Right ventricle myocardium superior (tissue), 1 donor: ENCODE measurements around the gene CDH8. TPM values are rescaled to one million over a fixed set of nuclear protein-coding genes. Genes with fewer than 3 reads are reported as not detected.
"Not testable (repeated sequence)": the region's sequence is repeated elsewhere in the genome, so short reads cannot be mapped to it uniquely, and the experiment has no call there.

Experiments
- ATAC-seq: fragments of 200-7000 bp; cut with Tn5 transposase; one replicate; pipeline ENCODE4 v1.9.1; 2020; ENCODE audit warnings: mild to moderate bottlenecking; ENCODE audit not compliant: poor library complexity
- DNase-seq: peaks from one replicate; pipeline ENCODE4 v3.0.0-alpha.2; 2020
- intact Hi-C: fragments of 100-400 bp; cut with DNase I; formaldehyde crosslinking; loops from one replicate; pipeline ENCODE4 v1.11.2; 2022
- total RNA-seq: library from RNA; stranded (reverse); fragmentation: NEBNext Ultra II Directional; extraction: Animal tissue kit (Norgen Biotek cat#: 25700); gene quantifications from one replicate; pipeline ENCODE4 v1.2.1, GENCODE V29; 2021
- donor health status: DM: no; HTN: yes; CAD: no; lungs with severe emphysema.

The CDH8 gene
- total RNA-seq, 1 donor from 2014 or later = 0.19 TPM

- DNase-seq = no peak
- no peak for ATAC-seq
- intact Hi-C loops = no loop called here
Observed at GRCh38 chr16:61713787-61714186, 322.5 kb downstream of the CDH8 start.

GRCh38 chr16:61699640-61700039, 336.6 kb downstream of the CDH8 start:
- intact Hi-C loops, ATAC-seq, DNase-seq: not testable (repeated sequence)

GRCh38 chr16:61684541-61684940, 351.7 kb downstream of the CDH8 start:
- ATAC-seq = no peak
- intact Hi-C loops = no loop called here

DNA sequence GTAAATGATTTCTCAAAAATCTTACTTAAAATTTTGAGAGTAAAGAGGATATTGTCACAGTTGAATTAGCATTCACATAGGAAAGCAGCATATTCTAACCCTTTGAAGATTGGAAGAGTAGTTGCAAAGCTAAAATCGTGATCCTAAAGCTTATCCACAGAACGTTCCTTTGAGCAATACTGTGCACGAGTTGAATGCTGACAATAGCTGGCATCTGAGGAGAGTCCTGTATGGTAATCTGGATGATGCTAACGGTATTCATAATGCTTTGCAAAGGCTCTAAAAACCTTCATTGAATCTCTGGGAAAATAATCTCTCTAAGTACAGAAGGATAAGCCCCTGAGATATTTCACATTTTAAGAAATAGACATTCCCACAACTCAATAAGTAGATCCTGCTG, 354.6 kb downstream of the CDH8 start:
- intact Hi-C loops = no loop called here
- no peak for DNase-seq
- ATAC-seq = no peak

More at GRCh38 chr16:61684541-61684940, 351.7 kb downstream of the CDH8 start:
- no peak for DNase-seq

DNA sequence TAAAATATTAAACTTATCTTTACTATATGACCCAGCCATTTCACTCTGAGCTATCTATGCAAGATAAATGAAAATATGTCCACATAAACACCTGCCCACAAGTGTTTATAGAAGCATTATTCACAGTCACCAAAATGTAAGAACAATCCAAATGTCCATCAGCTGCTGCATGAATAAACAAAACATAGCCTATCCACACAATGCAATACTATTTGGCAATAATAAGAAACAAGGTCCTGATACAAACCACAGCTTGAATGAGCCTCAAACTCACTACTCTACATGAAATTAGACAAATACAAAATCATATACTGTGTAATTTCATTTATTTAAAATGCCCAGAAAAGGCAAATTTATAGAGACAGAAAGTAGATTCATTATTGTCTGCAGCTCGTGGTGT, 355.1 kb downstream of the CDH8 start:
- no peak for ATAC-seq
- intact Hi-C loops = no loop called here
- no peak for DNase-seq

GRCh38 chr16:61678182-61678581, 358.1 kb downstream of the CDH8 start:
- intact Hi-C loops = no loop called here
- no peak for ATAC-seq
- no peak for DNase-seq

DNA sequence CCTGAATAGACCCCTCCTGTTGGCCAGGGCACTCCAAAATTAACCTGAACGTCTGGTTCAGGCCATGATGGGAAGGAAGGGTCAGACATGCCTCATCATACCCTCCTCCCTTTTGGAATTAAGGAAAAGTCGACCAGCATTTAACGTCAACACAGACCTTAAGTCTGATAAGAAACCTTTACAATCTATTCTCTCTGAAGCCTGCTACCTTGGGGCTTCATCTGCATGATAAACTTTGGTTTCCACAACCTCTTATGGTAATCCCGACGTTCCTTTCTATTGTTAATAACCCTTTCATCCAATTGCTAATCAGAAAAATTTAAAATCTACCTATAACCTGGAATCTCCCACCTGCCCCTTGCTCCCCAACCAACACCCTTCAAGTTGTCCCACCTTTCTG, 358.5 kb downstream of the CDH8 start:
- DNase-seq (no peak), ATAC-seq (no peak)
- intact Hi-C loops = no loop called here

DNA sequence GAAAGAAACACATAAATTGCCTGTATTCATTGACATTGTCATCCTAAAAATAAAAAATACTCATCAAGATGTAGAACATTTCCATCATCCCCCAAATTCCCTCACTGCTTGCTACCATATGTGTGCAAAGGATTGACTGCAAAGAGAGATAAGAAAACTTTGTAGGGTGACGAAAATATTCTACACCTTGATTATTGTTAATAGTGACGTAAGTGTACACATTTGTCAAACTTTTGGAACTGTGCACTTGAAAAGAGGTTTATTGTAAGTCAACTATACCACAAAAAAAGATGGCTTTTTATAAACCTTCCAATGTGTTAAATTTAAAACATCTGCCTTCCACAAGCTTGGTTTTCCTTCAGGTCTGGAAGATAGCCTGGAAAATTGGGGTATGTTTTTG, 359.5 kb downstream of the CDH8 start:
- ATAC-seq (no peak), DNase-seq (no peak)
- intact Hi-C loops = no loop called here

- no peak for DNase-seq
- intact Hi-C loops = no loop called here
- no peak for ATAC-seq
Observed at GRCh38 chr16:61671161-61671560, 365.1 kb downstream of the CDH8 start.

GRCh38 chr16:61665512-61665911, 370.7 kb downstream of the CDH8 start:
- ATAC-seq = no peak
- intact Hi-C loops = no loop called here
- no peak for DNase-seq

DNA sequence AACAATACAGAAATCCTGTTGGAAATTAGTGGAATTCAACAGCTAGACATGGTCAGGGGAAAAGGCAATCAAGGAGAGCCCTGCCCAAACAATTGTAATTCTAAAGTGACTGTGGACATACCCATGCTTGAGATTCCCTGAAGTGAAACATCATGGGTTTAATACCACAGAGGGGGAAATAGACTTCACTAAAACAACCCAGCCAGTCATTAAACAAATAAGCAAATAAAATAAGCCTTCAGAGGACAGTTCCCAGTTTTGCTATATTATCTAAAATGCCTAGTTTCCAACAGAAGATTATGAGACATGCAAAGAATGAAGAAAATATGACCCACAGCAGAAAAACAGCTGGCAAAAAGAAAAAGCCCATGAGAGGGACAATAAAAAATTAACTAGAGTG, 376.3 kb downstream of the CDH8 start:
- ATAC-seq (no peak), DNase-seq (no peak)
- intact Hi-C loops = no loop called here

GRCh38 chr16:61654962-61655361, 381.3 kb downstream of the CDH8 start:
- DNase-seq = no peak
- no peak for ATAC-seq
- intact Hi-C loops = no loop called here

DNA sequence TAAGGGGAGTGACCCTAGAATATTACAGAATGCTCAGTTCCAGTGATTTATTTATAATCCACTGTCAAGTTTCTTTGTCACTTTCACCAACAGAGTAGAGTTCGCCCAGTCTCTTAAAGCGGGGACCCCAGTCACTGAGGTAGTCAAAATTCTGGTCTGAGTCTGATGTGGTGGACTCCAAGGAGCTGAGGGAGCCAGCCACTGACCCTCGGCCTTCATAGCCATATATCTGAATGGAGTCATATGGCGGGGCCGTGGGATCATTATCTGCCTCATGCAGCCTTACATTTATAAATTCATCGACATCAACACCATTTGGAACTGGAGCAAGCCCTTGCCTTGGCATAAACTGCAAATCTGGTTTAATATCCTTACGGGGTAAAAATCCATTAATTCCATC, 382.7 kb downstream of the CDH8 start:
- DNase-seq (peak; percentile 23), ATAC-seq (no peak)
- intact Hi-C loops = no loop called here

DNA sequence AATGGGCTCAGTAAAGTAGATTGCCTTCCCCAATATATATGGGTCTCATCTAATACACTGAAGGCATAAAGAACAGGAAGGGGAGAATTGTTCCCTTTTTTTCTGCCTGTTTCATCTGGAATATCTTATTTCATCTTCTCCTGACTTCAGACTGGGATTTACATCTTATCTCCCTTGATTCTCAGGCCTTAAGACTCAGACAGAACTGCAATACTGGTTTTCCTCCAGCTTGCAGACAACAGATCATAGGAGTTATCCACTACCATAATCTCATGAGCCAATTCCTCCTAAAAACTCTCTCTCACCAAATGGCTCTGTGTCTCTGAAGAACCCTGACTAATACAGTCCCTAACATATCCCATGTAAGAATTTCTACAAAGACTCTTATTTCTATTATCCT, 390.7 kb downstream of the CDH8 start:
- DNase-seq (no peak), ATAC-seq (no peak)
- intact Hi-C loops = no loop called here

- intact Hi-C loops = no loop called here
- DNase-seq (no peak), ATAC-seq (no peak)
Observed at GRCh38 chr16:61644736-61645135, 391.5 kb downstream of the CDH8 start.

GRCh38 chr16:61617219-61617783, 418.9 kb downstream of the CDH8 start:
- ATAC-seq = no peak
- intact Hi-C loops = no loop called here
- DNase-seq = no peak

DNA sequence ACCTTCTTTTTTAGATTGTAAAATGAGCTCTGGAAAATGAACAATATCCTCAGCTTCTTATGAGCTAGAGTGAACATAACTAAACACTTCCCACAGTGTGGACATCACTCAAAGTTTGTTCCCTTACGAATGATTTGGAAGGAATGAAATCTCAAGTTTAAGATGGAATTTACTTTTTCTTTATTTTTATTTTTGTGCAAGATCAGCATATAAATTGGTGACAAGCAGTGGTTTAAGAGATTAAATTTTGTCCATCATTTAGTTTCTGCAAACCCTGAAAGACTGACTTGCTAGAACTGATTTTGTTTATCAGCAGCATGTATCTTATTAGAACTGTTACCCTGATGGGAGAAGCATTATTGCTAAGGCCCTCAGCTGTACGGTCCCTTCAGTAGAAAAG, 420.1 kb downstream of the CDH8 start:
- ATAC-seq (no peak), DNase-seq (no peak)
- intact Hi-C loops = no loop called here

- ATAC-seq (no peak), DNase-seq (no peak)
- intact Hi-C loops = no loop called here
Observed at GRCh38 chr16:61611847-61612491, 424.3 kb downstream of the CDH8 start.

DNA sequence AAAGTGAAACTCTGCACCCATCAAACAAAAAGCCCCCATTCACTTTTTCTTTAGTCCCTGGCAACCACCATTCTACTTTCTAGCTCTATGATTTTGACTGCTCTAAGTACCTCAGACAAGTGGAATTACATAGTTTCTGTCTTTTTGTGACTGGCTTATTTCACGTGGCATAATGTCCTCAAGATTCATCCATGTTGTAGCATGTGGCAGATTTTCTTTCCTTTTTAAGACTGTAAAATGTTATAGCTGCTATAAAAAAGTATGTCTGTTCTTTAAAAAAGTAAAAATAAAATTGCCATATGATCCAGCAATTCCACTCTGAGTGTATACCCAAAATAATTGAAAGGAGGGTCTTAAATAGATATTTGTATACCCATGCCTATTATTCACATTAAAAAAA, 429.7 kb downstream of the CDH8 start:
- DNase-seq = no peak
- intact Hi-C loops = no loop called here
- no peak for ATAC-seq
